GM19238 (cell line): ENCODE results near the gene EFHC1.

Source experiments
- DNase-seq: peaks from one replicate; pipeline ENCODE4 v3.0.0; 2011; ENCODE audit warnings: low spot score; ENCODE audit not compliant: insufficient read length

Gene EFHC1

DNA sequence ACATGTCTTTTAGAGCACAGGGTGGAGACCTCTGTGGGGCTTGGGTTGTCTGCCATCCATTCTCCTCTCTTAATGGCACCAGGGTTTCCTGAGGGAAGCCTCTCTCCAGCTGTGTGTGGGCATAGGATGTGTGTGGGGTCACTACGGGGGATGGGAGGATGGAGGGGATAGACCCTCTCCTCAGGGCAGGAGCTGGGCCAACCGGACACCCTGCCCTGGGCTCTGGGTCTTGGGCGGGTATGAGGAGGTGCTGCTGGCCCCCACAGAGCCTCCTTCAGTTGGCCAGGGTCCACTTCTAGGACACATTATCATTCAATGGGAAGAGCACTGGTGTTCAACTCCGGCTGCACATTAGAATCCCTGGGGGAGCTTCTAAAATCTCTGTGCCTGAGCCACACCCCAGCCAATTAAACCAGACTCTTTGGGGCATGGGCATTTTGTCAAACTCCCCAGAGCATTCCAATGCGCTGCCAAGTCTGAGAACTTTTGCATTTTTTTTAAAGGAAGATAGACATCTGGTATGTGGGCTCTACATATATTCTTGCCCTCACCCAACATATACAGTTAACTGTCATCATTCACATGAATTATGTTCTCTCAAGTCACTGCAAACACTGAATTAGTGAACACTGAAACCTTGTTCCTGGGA is 118.2 kb downstream of the EFHC1 start:
- DNase-seq = no peak

DNA sequence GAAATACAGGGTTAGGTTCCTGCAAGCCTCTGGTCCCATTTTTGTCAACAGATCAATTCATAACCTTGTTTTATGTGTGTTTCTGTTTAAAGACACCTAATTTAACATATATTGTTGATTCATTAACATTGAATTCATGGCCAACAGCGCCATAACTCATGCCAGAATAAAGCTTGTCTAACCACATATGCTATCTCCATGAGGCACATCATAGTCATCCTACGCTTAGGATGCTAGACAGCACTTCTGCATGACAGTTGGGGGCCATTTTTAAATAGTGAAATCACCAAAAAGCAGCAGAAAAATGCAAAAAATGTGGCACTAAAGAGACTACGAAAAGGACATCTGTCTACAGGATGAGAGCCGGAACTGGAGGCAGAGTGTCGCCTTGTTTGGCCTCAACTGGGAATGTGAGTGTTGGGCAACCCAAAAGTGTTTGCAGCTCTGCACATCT is 118.8 kb downstream of the EFHC1 start:
- DNase-seq = no peak

DNA sequence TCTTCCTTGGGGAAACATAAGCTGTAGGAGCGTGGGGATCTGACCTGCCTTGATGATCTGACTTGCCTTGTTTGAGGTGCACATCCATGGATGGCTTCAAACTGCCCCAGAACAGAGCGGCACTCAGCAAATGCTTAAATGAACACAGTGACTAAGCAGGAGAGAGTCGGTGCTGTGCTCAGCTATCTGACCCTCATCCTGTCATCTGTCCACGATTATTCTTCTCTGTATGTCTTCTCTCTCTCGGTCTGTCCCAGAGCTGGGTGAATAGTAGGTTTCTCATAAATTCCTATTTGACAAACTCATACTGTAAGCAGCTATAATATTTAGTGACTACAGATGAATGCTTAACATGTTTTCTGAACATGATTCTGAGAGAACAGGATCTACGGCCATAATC is 119.5 kb downstream of the EFHC1 start:
- DNase-seq = no peak

- no peak for DNase-seq
Measured at GRCh38 chr6:52540286-52540902, 120.3 kb downstream of the EFHC1 start.

- no peak for DNase-seq
Measured at GRCh38 chr6:52541135-52541534, 121.0 kb downstream of the EFHC1 start.

- DNase-seq = no peak
Measured at GRCh38 chr6:52543262-52543661, 123.1 kb downstream of the EFHC1 start.

DNA sequence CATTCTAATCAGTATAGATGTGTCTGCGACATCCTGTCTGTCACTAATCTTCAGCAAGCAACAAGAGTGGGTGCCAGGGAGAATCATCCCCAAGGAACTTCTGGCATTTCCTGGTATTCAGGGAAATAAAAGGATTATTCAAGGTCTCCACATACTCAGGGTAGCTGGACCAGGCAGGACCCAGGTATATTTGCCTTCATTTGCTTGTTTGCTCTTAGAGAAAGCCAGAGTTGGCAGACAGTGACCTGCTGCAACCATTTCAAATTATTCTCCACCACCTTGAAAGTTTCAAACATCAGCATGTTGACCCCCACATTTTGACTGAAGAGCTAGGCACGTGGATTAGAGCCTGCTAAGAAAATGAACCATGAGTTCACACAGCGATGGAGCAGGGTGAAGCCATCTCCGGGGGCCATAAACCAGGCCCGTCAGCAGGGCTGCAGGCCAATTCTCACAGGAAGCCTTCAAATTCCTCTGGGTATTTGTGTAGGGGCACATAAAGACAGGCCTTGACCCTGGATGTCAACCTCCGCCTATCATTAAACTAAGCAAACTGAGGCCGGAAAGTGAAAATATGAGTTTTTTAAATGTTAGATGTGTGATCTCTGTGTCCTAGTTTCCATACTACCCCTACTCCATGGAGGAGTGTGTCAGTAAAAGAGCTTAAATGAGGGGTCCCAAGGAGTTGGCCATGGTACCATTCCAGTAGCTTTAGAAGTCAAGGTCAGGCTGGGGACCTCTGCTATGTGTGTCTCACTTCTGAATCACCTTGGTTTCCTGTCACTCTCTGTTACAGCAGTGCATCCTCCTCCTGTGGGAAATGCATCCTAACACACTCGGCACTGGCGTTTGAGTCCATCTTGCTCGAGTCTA is 123.8 kb downstream of the EFHC1 start:
- DNase-seq = no peak

DNA sequence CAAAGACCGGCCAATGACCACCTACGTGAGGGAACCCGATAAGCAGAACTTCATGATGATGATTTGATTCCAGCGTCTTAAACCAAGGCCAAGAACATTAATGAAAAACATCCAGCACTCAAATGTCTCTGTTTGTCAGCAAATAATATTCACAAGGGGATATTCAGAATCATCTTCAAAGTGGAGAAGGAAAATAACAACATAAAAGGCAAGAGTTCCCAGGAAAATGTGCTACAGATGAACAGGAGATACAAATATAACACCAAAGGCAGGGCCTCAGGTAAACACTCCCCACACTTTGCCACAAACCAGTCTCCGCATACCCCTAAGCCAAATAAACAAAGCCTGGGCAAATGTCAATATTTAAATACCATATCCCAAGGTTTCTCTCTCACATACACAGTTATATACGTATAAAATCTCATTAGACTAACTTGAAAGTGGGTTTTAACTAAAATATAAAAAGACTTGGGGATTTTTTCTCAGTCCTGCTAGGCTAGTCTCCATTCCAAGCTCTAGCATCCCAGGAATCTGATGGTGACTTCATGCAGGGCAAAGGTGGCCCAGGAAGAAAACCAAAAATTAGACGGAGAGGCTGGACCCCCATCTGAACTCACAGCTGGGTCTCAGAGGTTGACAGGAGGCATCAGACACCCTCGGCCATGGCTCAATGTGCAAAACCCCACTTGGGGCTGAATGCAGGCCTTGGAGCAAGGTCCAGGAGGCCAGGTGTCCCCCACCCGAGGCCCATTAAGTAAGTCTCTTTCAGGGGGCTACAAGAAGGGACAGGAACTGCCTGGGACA is 124.7 kb downstream of the EFHC1 start:
- DNase-seq = no peak

DNA sequence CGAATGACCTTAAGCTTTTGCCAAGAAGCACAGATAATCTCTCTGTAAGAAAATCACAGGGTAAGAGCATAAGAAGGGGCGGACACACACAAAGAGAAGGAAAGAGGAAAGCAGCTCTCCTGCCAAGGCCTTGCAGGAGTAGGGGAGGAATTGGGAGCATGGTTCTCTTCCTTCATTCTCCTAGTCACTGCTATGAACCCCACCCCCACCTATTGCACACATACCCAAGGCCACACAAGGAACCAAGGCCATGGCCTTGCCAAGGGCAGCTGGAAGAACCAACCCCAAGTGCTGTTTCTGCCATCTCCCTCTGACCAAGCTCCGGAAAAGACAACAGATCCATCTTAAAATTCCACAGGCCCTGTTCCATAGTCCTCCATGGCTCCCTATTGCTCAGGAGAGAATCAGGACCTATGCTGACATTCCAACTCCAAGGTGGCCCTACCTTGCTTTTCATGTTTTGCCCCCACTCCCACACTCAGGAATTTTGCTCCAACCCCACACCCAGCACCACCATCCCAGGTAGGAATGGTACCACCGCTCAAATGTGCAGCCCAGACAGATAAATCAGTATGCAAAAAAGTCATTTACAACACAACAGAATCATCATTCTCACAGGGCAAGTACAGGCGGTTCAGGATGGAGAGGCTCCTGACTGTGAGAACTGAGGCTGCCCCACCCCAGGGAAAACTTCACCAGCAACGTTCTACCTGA is 125.4 kb downstream of the EFHC1 start:
- DNase-seq = no peak

DNA sequence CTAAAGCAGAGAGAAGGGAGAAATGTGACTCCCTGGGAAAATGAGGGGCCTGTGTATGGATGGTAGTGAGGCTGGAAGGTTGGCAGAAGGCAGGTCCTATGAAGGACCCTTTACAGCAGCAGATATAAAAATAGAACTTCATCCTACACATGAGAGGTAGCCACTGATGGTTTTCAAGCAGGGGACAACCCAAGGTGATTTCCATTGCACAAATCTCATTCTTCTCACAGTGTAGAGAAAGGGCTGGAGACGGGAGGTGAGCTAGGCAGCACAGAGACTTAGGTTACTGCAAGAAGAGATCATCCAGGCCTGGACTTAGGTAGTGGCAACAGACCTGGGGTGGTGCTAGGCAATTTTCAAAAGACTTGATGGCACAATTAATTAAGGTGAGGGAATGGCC is 126.0 kb downstream of the EFHC1 start:
- no peak for DNase-seq

DNA sequence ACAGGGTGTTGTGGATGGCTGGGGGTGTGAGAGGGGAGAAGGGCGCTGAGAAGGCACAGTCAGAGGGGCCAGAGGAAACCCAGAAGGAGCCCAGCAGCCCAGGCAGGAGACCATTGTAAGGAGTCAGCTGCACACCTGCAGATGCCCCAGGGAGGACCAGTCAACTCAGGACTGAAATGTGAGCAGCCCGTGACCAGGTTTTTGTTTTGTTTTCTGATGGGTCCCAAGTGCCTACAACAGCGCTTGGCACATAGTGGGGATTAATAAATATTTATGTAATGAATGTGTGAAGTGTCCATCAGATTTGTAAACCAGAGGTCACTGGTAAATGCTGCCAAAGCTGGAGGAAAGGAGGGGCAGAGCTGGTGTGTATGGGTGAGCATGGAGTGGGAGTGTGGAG is 126.5 kb downstream of the EFHC1 start:
- DNase-seq = peak; percentile 53

DNA sequence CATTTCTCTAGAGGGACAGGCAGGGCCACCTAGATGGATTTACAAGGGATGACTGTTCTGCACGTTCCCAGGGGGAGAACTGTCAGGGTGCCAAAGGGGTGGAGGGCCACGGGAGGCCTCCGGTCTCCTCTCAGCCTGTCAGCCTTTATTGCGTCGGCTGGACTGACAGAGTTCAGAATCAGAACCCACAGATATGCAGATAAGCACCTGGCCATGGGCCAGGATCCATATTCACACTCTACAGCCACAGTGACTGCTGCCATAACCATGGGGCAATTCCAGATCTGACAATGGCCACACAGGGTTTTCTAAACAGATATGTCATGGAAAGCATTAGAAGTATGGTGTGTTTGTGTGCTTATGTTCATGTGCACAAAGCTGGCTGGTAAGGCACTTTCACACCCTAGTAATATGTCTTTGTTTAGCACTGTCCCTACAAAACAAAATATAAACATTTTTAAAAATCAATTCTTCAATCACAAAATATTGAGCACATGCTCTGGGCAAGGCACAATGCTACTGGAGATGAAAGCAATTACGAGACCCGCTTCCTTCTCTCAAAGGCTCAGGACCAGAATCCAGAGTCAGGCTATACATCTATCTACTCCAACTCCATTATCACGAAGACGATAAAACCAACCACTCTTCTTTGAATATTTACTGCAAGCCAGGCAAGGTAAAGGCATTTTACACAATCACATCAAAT is 127.7 kb downstream of the EFHC1 start:
- no peak for DNase-seq

GRCh38 chr6:52548353-52548713 is 128.2 kb downstream of the EFHC1 start:
- no peak for DNase-seq

GRCh38 chr6:52548999-52549398 is 128.9 kb downstream of the EFHC1 start:
- no peak for DNase-seq

DNA sequence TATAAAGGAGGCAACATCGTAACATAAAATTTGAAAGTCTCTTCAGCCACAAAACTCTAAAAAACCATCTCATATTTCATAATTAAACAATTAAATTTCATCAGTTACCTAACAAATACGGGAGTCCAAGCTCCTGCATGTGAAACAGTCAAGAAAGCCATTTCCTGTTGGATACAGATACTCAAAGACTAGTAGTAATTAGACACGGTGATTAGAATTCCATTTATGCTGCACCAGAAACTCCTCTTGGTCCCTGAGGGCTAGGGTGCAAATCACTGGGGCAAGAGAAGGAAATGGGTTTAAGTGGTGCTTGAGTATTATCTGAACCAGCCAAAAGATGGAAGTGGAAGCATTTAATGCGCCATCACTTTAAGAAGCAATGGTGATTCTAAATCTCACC is 129.3 kb downstream of the EFHC1 start:
- DNase-seq = no peak

DNA sequence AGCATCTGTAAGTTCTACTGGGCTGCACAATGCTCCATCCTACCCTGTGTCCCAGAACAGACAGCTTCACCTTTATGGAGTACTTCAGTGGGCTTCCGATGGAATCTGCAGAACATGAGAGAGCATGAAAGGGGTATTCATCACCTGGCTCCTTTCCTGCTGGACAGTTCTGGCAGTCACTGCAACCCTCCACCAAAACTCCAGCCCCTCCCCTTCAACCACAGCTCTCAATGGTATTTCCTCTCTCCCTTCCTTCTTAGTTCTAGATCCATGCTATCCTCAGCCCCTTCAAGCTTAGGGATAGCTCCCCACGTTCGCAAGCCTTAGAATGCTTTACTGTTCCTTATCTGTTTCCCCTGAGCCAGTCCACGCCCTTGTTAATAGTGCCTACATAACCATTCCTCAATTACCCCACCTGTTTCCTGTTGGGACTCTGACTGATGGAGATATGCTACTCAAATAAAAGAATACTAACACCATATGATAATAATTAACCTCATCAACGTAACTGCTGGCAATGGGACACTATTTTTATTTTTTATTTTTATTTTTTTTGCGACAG is 130.0 kb downstream of the EFHC1 start:
- no peak for DNase-seq

- no peak for DNase-seq
Measured at GRCh38 chr6:52550870-52551269, 130.7 kb downstream of the EFHC1 start.

GRCh38 chr6:52551483-52552277 is 131.5 kb downstream of the EFHC1 start:
- no peak for DNase-seq

DNA sequence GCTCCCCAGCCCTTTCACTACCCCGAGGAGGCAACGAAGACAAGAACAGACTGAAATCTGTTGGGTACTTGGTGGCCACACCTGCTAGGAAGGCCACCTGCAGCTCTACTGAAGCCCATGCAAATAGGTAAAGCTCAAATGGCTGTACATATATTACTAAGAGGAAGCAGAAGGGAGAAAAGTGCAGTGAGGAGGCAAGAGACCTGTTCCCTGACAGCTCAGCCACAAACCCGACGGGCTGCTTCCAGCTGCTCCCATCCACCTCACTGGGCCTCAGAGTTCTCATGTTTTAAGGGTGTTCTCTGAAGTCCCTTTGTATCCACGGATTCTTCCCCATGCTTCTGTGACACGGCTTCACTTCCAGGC is 132.1 kb downstream of the EFHC1 start:
- DNase-seq = no peak
